ENCODE measurements around the gene VTN.

VTN gene

GRCh38 chr17:28381141-28381825, 11.2 kb upstream of the VTN start:
- H3K4me3 ChIP-seq (ENCODE audit: low read depth, low read length) = no peak overlapping the region
- no peaks in the 10 kb centered on the region for H3K9me3 ChIP-seq (ENCODE audit: severe bottlenecking)
- no peak overlapping the region for H3K27ac ChIP-seq
- DNase-seq = no peak
- no peaks in the 10 kb centered on the region for H3K27me3 ChIP-seq (ENCODE audit: insufficient read depth, low read depth, severe bottlenecking)
- TF ChIP-seq CTCF (IDR thresholded peaks at IDR 0.05; ENCODE audit: low read depth, low read length) = no peak
- peaks cover 25% of the 10 kb centered on the region for H3K36me3 ChIP-seq

- no peaks in the 10 kb centered on the region for H3K27me3 ChIP-seq (ENCODE audit: insufficient read depth, low read depth, severe bottlenecking)
- no peak for TF ChIP-seq CTCF (IDR thresholded peaks at IDR 0.05; ENCODE audit: low read depth, low read length)
- H3K27ac ChIP-seq = no peak overlapping the region
- no peak for DNase-seq
- H3K4me3 ChIP-seq (ENCODE audit: low read depth, low read length) = no peak overlapping the region
- H3K36me3 ChIP-seq = peaks cover 15% of the 10 kb centered on the region
- no peaks in the 10 kb centered on the region for H3K9me3 ChIP-seq (ENCODE audit: severe bottlenecking)
Observed at GRCh38 chr17:28379814-28380801, 10.0 kb upstream of the VTN start.

GRCh38 chr17:28372945-28373274, 2.8 kb upstream of the VTN start:
- DNase-seq = no peak
- Histone ChIP-seq H3K9me3 (ENCODE audit: severe bottlenecking) (no peaks in the 10 kb centered on the region), H3K36me3 (peaks cover 8% of the 10 kb centered on the region), H3K27me3 (ENCODE audit: insufficient read depth, low read depth, severe bottlenecking) (no peaks in the 10 kb centered on the region), H3K27ac (peak overlapping the region; percentile 82; the same call in 1 of the 2 replicates), H3K4me3 (ENCODE audit: low read depth, low read length) (peak overlapping the region; percentile 92)
- TF ChIP-seq CTCF (IDR thresholded peaks at IDR 0.05; ENCODE audit: low read depth, low read length) = no peak

- peak; percentile 46 for DNase-seq
- peaks cover 8% of the 10 kb centered on the region for H3K36me3 ChIP-seq
- H3K27ac ChIP-seq = peak overlapping the region; percentile 82
- H3K4me3 ChIP-seq (ENCODE audit: low read depth, low read length) = peak overlapping the region; percentile 92
- no peaks in the 10 kb centered on the region for H3K9me3 ChIP-seq (ENCODE audit: severe bottlenecking)
- H3K27me3 ChIP-seq (ENCODE audit: insufficient read depth, low read depth, severe bottlenecking) = no peaks in the 10 kb centered on the region
- no peak for TF ChIP-seq CTCF (IDR thresholded peaks at IDR 0.05; ENCODE audit: low read depth, low read length)
Observed at GRCh38 chr17:28372203-28372944, 2.3 kb upstream of the VTN start.

GRCh38 chr17:28371245-28372202, 1.4 kb upstream of the VTN start, which contains the start of gene SARM1:
Gene SARM1, plus strand, starts transcription at chr17:28371694. Its CDS starts 339 bp downstream, at chr17:28372033.
- peak; percentile 98 for DNase-seq
- TF ChIP-seq CTCF (IDR thresholded peaks at IDR 0.05; ENCODE audit: low read depth, low read length) = no peak
- Histone ChIP-seq H3K36me3 (peaks cover 8% of the 10 kb centered on the region), H3K9me3 (ENCODE audit: severe bottlenecking) (no peaks in the 10 kb centered on the region), H3K27ac (peak within 1 kb of the TSS; percentile 82), H3K27me3 (ENCODE audit: insufficient read depth, low read depth, severe bottlenecking) (no peaks in the 10 kb centered on the region), H3K4me3 (ENCODE audit: low read depth, low read length) (peak within 1 kb of the TSS; percentile 92)
